Measurements from ENCODE around the gene RBP5. TPM values are rescaled to one million over a fixed set of nuclear protein-coding genes. Genes with fewer than 3 reads are reported as not detected.

RBP5 gene
- total and polyA plus RNA-seq, 9 of the 15 experiments (the other 6 are each of a cell fraction or from before 2014, with no cell fraction given) = 8.6 to 22.5 (median 11.4) TPM

DNA sequence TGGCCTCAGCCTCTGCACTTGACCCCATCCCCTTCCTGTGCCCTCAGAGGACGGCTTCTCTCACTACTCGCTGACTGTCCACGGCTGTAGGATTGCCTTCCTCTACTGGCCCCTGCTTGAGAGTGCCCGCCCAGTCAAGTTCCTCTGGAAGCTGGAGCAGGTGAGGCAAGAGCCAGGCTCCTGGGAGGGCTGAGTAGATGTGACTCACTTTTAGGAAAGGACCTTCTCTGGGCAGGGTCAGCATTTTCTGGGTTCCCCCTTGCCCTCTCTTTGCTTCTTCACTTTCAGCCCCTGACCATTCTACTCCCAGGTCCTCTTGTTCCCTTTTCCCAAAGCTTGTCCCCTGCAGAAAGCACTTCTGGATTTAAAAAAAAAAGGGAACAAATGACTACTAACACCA, 9.2 kb upstream of the RBP5 start:
- H3K27ac ChIP-seq (ENCODE audit: extremely low read depth, low read depth, low read length) = no peak overlapping the region
- no peak for FAIRE-seq
- no peaks in the 10 kb centered on the region for H3K27me3 ChIP-seq (ENCODE audit: control insufficient read depth in 2 of 2, insufficient read depth in 2 of 2, low read length in 2 of 2)
- peaks cover 38% of the 10 kb centered on the region; the same call in 2 of the 3 replicates for H3K36me3 ChIP-seq (ENCODE audit: control insufficient read depth, insufficient read depth, low read length)
- in situ Hi-C loops (cut with MboI) = no loop called here
- BruUV-seq (replicated peaks) = no TSS peak
- POLR2A ChIA-PET = no interaction called here
- no peak overlapping the region for H2AFZ ChIP-seq (ENCODE audit: low read depth, low read length)
- peaks cover 0 to 5% of the 10 kb centered on the region in 2 experiments; a peak in 2 of 5 replicates for H3K4me1 ChIP-seq (replicated peaks in 1 of 2; ENCODE audit: control insufficient read depth in 2 of 2, insufficient read depth in 2 of 2, low read length in 2 of 2)
- no peaks in the 10 kb centered on the region for H3K79me2 ChIP-seq (ENCODE audit: control insufficient read depth, insufficient read depth, low read length)
- no peaks in the 10 kb centered on the region for H3K9me3 ChIP-seq (replicated peaks; ENCODE audit: control insufficient read depth, insufficient read depth, low read depth, low read length)
- H3K9ac ChIP-seq (ENCODE audit: insufficient read depth in 1 of 2, low read depth in 2 of 2, low read length in 2 of 2) = no peak overlapping the region
- no peak overlapping the region for H3K4me3 ChIP-seq
- ATAC-seq = no peak
- H4K20me1 ChIP-seq (replicated peaks; ENCODE audit: control insufficient read depth, insufficient read depth, low read length) = no peaks in the 10 kb centered on the region
- 86% methylated on average over 4 of the region's 4 CpGs for WGBS (ENCODE audit: insufficient coverage, low coverage, missing lambda C conversion rate)
- no peak for DNase-seq (ENCODE audit: extremely low read depth in 1 of 4, low spot score in 3 of 4)
- intact Hi-C loops (cut with micrococcal nuclease) = no loop called here
- H3K4me2 ChIP-seq (ENCODE audit: insufficient read depth, low read length) = no peak overlapping the region
- CTCF ChIA-PET (ENCODE audit: low intra/inter-chr PET ratio) = no interaction called here
- no peaks in the 10 kb centered on the region for H3K9me1 ChIP-seq (ENCODE audit: control insufficient read depth, insufficient read depth, low read length)
- no peak for TF ChIP-seq MED1 (CRISPR knock-in tag; IDR thresholded peaks at IDR 0.05; ENCODE audit: borderline replicate concordance)
- TF ChIP-seq, protein P1, sequence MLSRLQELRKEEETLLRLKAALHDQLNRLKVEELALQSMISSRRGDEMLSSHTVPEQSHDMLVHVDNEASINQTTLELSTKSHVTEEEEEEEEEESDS (CRISPR knock-in tag; IDR thresholded peaks at IDR 0.05) = no peak
- TF ChIP-seq, protein P2, sequence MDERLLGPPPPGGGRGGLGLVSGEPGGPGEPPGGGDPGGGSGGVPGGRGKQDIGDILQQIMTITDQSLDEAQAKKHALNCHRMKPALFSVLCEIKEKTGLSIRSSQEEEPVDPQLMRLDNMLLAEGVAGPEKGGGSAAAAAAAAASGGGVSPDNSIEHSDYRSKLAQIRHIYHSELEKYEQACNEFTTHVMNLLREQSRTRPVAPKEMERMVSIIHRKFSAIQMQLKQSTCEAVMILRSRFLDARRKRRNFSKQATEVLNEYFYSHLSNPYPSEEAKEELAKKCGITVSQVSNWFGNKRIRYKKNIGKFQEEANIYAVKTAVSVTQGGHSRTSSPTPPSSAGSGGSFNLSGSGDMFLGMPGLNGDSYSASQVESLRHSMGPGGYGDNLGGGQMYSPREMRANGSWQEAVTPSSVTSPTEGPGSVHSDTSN (CRISPR knock-in tag; IDR thresholded peaks at IDR 0.05; ENCODE audit: low read depth) = no peak
- TF ChIP-seq, protein P2 (tag; conservative IDR thresholded peaks at IDR 0.05; ENCODE audit: low read depth) = no peak
- no peak for TF ChIP-seq FOXJ3 (CRISPR knock-in tag; IDR thresholded peaks at IDR 0.05)
- TF ChIP-seq SRSF3 (IDR thresholded peaks at IDR 0.05; ENCODE audit: insufficient read depth, low read length) = no peak
- TF ChIP-seq, protein P3, sequence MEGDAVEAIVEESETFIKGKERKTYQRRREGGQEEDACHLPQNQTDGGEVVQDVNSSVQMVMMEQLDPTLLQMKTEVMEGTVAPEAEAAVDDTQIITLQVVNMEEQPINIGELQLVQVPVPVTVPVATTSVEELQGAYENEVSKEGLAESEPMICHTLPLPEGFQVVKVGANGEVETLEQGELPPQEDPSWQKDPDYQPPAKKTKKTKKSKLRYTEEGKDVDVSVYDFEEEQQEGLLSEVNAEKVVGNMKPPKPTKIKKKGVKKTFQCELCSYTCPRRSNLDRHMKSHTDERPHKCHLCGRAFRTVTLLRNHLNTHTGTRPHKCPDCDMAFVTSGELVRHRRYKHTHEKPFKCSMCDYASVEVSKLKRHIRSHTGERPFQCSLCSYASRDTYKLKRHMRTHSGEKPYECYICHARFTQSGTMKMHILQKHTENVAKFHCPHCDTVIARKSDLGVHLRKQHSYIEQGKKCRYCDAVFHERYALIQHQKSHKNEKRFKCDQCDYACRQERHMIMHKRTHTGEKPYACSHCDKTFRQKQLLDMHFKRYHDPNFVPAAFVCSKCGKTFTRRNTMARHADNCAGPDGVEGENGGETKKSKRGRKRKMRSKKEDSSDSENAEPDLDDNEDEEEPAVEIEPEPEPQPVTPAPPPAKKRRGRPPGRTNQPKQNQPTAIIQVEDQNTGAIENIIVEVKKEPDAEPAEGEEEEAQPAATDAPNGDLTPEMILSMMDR (IDR thresholded peaks at IDR 0.05 in 2 of 3, conservative IDR thresholded peaks at IDR 0.05 in 1 of 3; ENCODE audit: insufficient read depth in 2 of 3, low read depth in 1 of 3, low read length in 3 of 3) = no peak
- TF ChIP-seq, protein P4, sequence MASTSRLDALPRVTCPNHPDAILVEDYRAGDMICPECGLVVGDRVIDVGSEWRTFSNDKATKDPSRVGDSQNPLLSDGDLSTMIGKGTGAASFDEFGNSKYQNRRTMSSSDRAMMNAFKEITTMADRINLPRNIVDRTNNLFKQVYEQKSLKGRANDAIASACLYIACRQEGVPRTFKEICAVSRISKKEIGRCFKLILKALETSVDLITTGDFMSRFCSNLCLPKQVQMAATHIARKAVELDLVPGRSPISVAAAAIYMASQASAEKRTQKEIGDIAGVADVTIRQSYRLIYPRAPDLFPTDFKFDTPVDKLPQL (IDR thresholded peaks at IDR 0.05; ENCODE audit: extremely low read depth, insufficient read length) = no peak
- TF ChIP-seq KLF10 (CRISPR knock-in tag; IDR thresholded peaks at IDR 0.05) = no peak
- TF ChIP-seq, protein P5, sequence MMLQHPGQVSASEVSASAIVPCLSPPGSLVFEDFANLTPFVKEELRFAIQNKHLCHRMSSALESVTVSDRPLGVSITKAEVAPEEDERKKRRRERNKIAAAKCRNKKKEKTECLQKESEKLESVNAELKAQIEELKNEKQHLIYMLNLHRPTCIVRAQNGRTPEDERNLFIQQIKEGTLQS (IDR thresholded peaks at IDR 0.05) = no peak
- TF ChIP-seq, protein P5 (CRISPR knock-in tag; conservative IDR thresholded peaks at IDR 0.05) = no peak
- TF ChIP-seq, protein P6, sequence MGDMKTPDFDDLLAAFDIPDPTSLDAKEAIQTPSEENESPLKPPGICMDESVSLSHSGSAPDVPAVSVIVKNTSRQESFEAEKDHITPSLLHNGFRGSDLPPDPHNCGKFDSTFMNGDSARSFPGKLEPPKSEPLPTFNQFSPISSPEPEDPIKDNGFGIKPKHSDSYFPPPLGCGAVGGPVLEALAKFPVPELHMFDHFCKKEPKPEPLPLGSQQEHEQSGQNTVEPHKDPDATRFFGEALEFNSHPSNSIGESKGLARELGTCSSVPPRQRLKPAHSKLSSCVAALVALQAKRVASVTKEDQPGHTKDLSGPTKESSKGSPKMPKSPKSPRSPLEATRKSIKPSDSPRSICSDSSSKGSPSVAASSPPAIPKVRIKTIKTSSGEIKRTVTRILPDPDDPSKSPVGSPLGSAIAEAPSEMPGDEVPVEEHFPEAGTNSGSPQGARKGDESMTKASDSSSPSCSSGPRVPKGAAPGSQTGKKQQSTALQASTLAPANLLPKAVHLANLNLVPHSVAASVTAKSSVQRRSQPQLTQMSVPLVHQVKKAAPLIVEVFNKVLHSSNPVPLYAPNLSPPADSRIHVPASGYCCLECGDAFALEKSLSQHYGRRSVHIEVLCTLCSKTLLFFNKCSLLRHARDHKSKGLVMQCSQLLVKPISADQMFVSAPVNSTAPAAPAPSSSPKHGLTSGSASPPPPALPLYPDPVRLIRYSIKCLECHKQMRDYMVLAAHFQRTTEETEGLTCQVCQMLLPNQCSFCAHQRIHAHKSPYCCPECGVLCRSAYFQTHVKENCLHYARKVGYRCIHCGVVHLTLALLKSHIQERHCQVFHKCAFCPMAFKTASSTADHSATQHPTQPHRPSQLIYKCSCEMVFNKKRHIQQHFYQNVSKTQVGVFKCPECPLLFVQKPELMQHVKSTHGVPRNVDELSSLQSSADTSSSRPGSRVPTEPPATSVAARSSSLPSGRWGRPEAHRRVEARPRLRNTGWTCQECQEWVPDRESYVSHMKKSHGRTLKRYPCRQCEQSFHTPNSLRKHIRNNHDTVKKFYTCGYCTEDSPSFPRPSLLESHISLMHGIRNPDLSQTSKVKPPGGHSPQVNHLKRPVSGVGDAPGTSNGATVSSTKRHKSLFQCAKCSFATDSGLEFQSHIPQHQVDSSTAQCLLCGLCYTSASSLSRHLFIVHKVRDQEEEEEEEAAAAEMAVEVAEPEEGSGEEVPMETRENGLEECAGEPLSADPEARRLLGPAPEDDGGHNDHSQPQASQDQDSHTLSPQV (IDR thresholded peaks at IDR 0.05) = no peak
